Keratinocyte (primary cell): ENCODE results near the gene RPP21. TPM values are rescaled to one million over a fixed set of nuclear protein-coding genes. Genes with fewer than 3 reads are reported as not detected.

ENCODE experiments used
- DNase-seq: peaks from one replicate; pipeline ENCODE4 v3.0.0-alpha.2; 2011; ENCODE audit warnings: low read depth, missing footprints, low spot score
- FAIRE-seq: peaks from 2 replicates; lab custom pipeline; 2011; peaks lifted over from hg19 to GRCh38; lab: Jason Lieb, UNC
- H2AFZ ChIP-seq: 2 replicates; pipeline ENCODE4 v1.6.0; 2012; ENCODE audit warnings: low read length, control low read depth, inconsistent platforms; ENCODE audit not compliant: control insufficient read depth
- H3K27ac ChIP-seq: 2 replicates; pipeline ENCODE4 v1.5.1; 2011; ENCODE audit warnings: low read length; ENCODE audit not compliant: control insufficient read depth, insufficient read depth
- H3K27me3 ChIP-seq: 3 replicates; pipeline ENCODE4 v1.6.0; 2011; ENCODE audit warnings: low read length; ENCODE audit not compliant: control insufficient read depth, insufficient read depth; ENCODE audit errors: extremely low read depth
- H3K36me3 ChIP-seq, 2 experiments: 2 replicates in 1 of 2; 3 replicates in 1 of 2; pipeline ENCODE4 v1.5.1; 2011; ENCODE audit warnings: low read length in 2 of 2, mild to moderate bottlenecking in 1 of 2; ENCODE audit not compliant: control insufficient read depth in 2 of 2, insufficient read depth in 2 of 2; ENCODE audit errors: extremely low read depth in 1 of 2
- H3K4me1 ChIP-seq: 3 replicates; pipeline ENCODE4 v1.5.1; 2011; ENCODE audit warnings: low read length; ENCODE audit not compliant: control insufficient read depth, insufficient read depth; ENCODE audit errors: extremely low read depth
- H3K4me2 ChIP-seq: 3 replicates; pipeline ENCODE4 v1.6.0; 2011; ENCODE audit warnings: low read depth, low read length; ENCODE audit not compliant: control insufficient read depth, insufficient read depth; ENCODE audit errors: extremely low read depth
- H3K4me3 ChIP-seq, 3 experiments: fragments of 200-600 bp in 1 of 3; sonication (generic) in 1 of 3; 2 replicates in 2 of 3; 3 replicates in 1 of 3; pipeline ENCODE4 v1.5.1; 2011 to 2016; ENCODE audit warnings: low read length in 3 of 3, mild to moderate bottlenecking in 3 of 3, control low read depth in 2 of 3, inconsistent platforms in 1 of 3, low read depth in 1 of 3, mixed read lengths in 1 of 3, mixed run types in 1 of 3, moderate library complexity in 1 of 3; ENCODE audit not compliant: control insufficient read depth in 2 of 3, insufficient read depth in 2 of 3; ENCODE audit errors: extremely low read depth in 1 of 3
- H3K79me2 ChIP-seq: 2 replicates; pipeline ENCODE4 v1.6.0; 2012; ENCODE audit warnings: low read length; ENCODE audit not compliant: control insufficient read depth, insufficient read depth
- H3K9ac ChIP-seq: 3 replicates; pipeline ENCODE4 v1.6.0; 2011; ENCODE audit warnings: low read length; ENCODE audit not compliant: control insufficient read depth, insufficient read depth; ENCODE audit errors: extremely low read depth
- H3K9me1 ChIP-seq: 3 replicates; pipeline ENCODE4 v1.6.0; 2011; ENCODE audit warnings: low read length; ENCODE audit not compliant: control insufficient read depth, insufficient read depth; ENCODE audit errors: extremely low read depth
- H3K9me3 ChIP-seq: 2 replicates; pipeline ENCODE4 v1.5.1; 2012; ENCODE audit warnings: low read depth, low read length; ENCODE audit not compliant: control insufficient read depth
- H4K20me1 ChIP-seq: 3 replicates; pipeline ENCODE4 v1.6.0; 2011; ENCODE audit warnings: low read length; ENCODE audit not compliant: control insufficient read depth, insufficient read depth; ENCODE audit errors: extremely low read depth
- EZH2 ChIP-seq: IDR thresholded peaks from one replicate; pipeline ENCODE4 v1.6.1; 2012; ENCODE audit warnings: inconsistent platforms, mild to moderate bottlenecking, low read length, moderate library complexity
- dilution Hi-C: fragments of 300-500 bp; cut with MboI; formaldehyde crosslinking; loops from one replicate; pipeline ENCODE4 v1.7.0; 2020; ENCODE audit warnings: low sequenced_read_pairs; ENCODE audit not compliant: extremely low pct_ligation_motif_present
- polyA plus RNA-seq, 5 experiments: library from polyadenylated mRNA; depleted of rRNA in 3 of 5; stranded (reverse) in 3 of 5; stranded (forward) in 1 of 5; unstranded in 1 of 5; fragments of >200 nt; gene quantifications; 1 replicate in 1 of 5; 2 replicates in 3 of 5; 3 replicates in 1 of 5; pipeline versions ENCODE4 v1.2.1 to v1.2.3, GENCODE V29; 2011 to 2012; ENCODE audit warnings: missing spikeins in 2 of 5, low read depth in 1 of 5, low replicate concordance in 1 of 5
- TF ChIP-seq, protein P1 (sequence below), 3 experiments: IDR thresholded peaks in 1 of 3; conservative IDR thresholded peaks in 1 of 3; optimal IDR thresholded peaks in 1 of 3; 2 replicates in 2 of 3; 3 replicates in 1 of 3; pipeline versions ENCODE3 to v1.5.1; 2011; ENCODE audit warnings: low read length in 3 of 3, mild to moderate bottlenecking in 3 of 3, moderate library complexity in 2 of 3, control low read depth in 1 of 3, inconsistent platforms in 1 of 3; ENCODE audit not compliant: insufficient read depth in 2 of 3; ENCODE audit errors: extremely low read depth in 1 of 3

The RPP21 gene
- polyA plus RNA-seq, 1 donor (not counting 4 experiments of a cell fraction or from before 2014, with no cell fraction given): 25.7 TPM

GRCh38 chr6:30360139-30360538 lies 15.2 kb downstream of the RPP21 start:
- Histone ChIP-seq H3K9me3 (no peaks in the 10 kb centered on the region), H3K27ac (no peak overlapping the region), H3K4me2 (no peak overlapping the region), H3K79me2 (no peaks in the 10 kb centered on the region), H3K4me1 (peaks cover 4% of the 10 kb centered on the region), H3K27me3 (peaks cover 39% of the 10 kb centered on the region), H3K9me1 (no peaks in the 10 kb centered on the region), H3K36me3 (no peaks in the 10 kb centered on the region), H3K4me3 (no peak overlapping the region), H3K9ac (no peak overlapping the region), H4K20me1 (no peaks in the 10 kb centered on the region), H2AFZ (no peak overlapping the region)
- dilution Hi-C loops: no loop called here
- FAIRE-seq (no peak), DNase-seq (no peak)
- TF ChIP-seq, protein P1, sequence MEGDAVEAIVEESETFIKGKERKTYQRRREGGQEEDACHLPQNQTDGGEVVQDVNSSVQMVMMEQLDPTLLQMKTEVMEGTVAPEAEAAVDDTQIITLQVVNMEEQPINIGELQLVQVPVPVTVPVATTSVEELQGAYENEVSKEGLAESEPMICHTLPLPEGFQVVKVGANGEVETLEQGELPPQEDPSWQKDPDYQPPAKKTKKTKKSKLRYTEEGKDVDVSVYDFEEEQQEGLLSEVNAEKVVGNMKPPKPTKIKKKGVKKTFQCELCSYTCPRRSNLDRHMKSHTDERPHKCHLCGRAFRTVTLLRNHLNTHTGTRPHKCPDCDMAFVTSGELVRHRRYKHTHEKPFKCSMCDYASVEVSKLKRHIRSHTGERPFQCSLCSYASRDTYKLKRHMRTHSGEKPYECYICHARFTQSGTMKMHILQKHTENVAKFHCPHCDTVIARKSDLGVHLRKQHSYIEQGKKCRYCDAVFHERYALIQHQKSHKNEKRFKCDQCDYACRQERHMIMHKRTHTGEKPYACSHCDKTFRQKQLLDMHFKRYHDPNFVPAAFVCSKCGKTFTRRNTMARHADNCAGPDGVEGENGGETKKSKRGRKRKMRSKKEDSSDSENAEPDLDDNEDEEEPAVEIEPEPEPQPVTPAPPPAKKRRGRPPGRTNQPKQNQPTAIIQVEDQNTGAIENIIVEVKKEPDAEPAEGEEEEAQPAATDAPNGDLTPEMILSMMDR (optimal IDR thresholded peaks at IDR 0.05 in 1 of 3, IDR thresholded peaks at IDR 0.05 in 1 of 3, conservative IDR thresholded peaks at IDR 0.05 in 1 of 3; ENCODE audit: extremely low read depth in 1 of 3, insufficient read depth in 2 of 3, low read length in 3 of 3): no peak
- no peak for TF ChIP-seq EZH2

DNA sequence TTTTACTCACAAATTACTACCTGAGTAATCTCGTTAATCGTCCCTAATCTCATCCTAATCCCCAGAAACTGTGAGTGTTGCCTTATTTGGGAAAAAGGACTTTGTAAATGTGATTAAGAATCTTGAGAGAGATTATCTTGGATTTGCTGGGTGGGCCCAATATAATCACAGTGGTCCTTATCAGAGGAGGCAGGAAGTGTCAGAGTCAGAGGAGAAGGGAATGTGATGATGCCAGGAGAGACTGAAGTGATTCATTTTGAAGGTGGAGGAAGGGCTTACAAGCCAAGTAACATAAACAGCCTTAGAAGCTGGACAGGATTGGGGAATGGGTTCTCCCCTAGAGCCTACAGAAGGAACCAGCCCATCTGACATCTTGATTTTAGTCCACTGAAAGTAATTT lies 16.7 kb downstream of the RPP21 start:
- Histone ChIP-seq H3K4me1 (peaks cover 4% of the 10 kb centered on the region), H3K4me3 (no peak overlapping the region), H2AFZ (no peak overlapping the region), H3K36me3 (no peaks in the 10 kb centered on the region), H3K9me3 (no peaks in the 10 kb centered on the region), H3K9ac (no peak overlapping the region), H4K20me1 (no peaks in the 10 kb centered on the region), H3K4me2 (no peak overlapping the region), H3K79me2 (no peaks in the 10 kb centered on the region), H3K9me1 (no peaks in the 10 kb centered on the region), H3K27me3 (peaks cover 48% of the 10 kb centered on the region), H3K27ac (no peak overlapping the region)
- TF ChIP-seq, protein P1 (optimal IDR thresholded peaks at IDR 0.05 in 1 of 3, IDR thresholded peaks at IDR 0.05 in 1 of 3, conservative IDR thresholded peaks at IDR 0.05 in 1 of 3; ENCODE audit: extremely low read depth in 1 of 3, insufficient read depth in 2 of 3, low read length in 3 of 3): no peak
- TF ChIP-seq EZH2: no peak
- dilution Hi-C loops: no loop called here
- FAIRE-seq: no peak
- no peak for DNase-seq
